Measurements from ENCODE around the gene RALGAPA2. TPM values are rescaled to one million over a fixed set of nuclear protein-coding genes. Genes with fewer than 3 reads are reported as not detected.

RALGAPA2 gene
- total RNA-seq, 2 experiments from 2014 or later: 14.3 to 17.2 TPM

DNA sequence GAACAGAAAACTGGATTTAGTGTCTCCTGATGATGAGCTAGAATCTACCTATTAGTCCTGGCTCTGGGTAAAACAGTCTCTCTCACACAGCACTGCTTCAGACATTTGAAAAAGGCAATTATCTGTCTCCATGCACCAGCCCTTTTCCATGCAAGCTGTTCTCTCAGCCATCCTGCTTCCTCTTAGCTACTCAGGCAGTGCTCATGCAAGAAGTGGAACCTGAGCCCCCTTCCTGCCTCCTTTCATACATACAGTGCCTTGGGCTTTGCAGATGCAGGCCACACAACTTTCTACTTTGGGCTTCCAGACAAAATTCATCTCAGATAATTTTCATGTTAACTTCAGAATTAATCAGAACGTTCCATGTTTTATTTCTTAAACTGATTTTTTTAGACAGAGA lies 151.3 kb downstream of the RALGAPA2 start:
- no peak for ATAC-seq
- intact Hi-C loops (cut with micrococcal nuclease): no loop called here
- Mint-ChIP-seq H3K9me3 (peaks cover 2% of the 10 kb centered on the region), H3K27ac (no peak overlapping the region), H3K4me3 (no peak overlapping the region), H3K27me3 (no peaks in the 10 kb centered on the region), H3K36me3 (ENCODE audit: low read depth) (peaks cover 20% of the 10 kb centered on the region), H3K4me1 (ENCODE audit: low read depth) (no peaks in the 10 kb centered on the region)
- ChIA-PET POLR2A (interaction anchor here (2.0 kb wide), 1 partner anchor 11 kb away, joined by 6 read pairs; no protein-coding TSS in a partner anchor), CTCF (interaction anchor here (1.2 to 2.6 kb wide), 5 partner anchors 10 to 299 kb away, joined by 3 to 11 read pairs (median 4); no protein-coding TSS in a partner anchor)
- TF ChIP-seq, protein P1, sequence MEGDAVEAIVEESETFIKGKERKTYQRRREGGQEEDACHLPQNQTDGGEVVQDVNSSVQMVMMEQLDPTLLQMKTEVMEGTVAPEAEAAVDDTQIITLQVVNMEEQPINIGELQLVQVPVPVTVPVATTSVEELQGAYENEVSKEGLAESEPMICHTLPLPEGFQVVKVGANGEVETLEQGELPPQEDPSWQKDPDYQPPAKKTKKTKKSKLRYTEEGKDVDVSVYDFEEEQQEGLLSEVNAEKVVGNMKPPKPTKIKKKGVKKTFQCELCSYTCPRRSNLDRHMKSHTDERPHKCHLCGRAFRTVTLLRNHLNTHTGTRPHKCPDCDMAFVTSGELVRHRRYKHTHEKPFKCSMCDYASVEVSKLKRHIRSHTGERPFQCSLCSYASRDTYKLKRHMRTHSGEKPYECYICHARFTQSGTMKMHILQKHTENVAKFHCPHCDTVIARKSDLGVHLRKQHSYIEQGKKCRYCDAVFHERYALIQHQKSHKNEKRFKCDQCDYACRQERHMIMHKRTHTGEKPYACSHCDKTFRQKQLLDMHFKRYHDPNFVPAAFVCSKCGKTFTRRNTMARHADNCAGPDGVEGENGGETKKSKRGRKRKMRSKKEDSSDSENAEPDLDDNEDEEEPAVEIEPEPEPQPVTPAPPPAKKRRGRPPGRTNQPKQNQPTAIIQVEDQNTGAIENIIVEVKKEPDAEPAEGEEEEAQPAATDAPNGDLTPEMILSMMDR (IDR thresholded peaks at IDR 0.05): no peak
- no peak for DNase-seq

DNA sequence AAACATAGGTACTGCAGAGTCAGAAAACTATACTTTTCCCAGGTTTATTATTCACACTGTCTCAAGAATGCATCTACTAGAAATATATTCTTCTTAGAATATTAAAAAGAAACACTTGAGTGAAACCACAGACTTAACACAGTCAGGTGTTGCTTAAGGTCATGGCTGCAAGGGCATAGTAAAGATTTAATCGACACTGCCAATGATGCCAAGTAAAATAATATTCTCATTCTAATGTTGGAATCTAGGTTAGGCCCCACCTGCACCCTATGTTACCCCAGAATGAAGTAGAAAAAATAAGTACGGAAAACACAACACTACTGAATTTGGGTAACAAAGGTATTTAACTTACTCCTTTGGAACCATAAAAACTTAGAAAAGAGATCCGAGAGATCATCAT lies 155.0 kb downstream of the RALGAPA2 start:
- H3K27ac Mint-ChIP-seq: no peak overlapping the region
- DNase-seq: no peak
- intact Hi-C loops (cut with micrococcal nuclease): no loop called here
- H3K9me3 Mint-ChIP-seq: peaks cover 4% of the 10 kb centered on the region
- ChIA-PET POLR2A (no interaction called here), CTCF (no interaction called here)
- peaks cover 24% of the 10 kb centered on the region for H3K36me3 Mint-ChIP-seq (ENCODE audit: low read depth)
- H3K4me3 Mint-ChIP-seq: no peak overlapping the region
- TF ChIP-seq, protein P1 (IDR thresholded peaks at IDR 0.05): no peak
- no peaks in the 10 kb centered on the region for H3K4me1 Mint-ChIP-seq (ENCODE audit: low read depth)
- no peaks in the 10 kb centered on the region for H3K27me3 Mint-ChIP-seq
- no peak for ATAC-seq

DNA sequence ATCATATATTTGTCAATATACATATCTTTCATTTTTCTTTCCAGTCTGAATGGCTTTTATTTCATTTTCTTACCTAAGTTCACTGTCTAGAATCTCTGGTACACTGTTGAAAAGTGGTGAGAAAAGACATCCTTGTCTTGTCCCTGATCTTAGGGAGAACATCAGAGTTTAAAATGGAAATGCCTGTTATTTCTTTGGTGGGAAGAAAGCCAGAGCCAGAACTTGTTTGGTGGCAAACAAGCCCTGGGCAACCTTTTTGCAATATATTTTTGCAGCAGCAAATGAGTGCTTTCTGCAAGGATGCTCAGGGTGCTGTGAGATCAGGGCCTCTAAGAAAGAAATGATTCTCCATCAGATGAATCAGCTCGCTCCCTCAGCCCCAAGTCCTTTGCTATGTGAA lies 156.6 kb downstream of the RALGAPA2 start:
- CTCF ChIA-PET: no interaction called here
- POLR2A ChIA-PET: no interaction called here
- Mint-ChIP-seq H3K4me1 (ENCODE audit: low read depth) (no peaks in the 10 kb centered on the region), H3K4me3 (no peak overlapping the region), H3K9me3 (peaks cover 4% of the 10 kb centered on the region), H3K27me3 (no peaks in the 10 kb centered on the region), H3K36me3 (ENCODE audit: low read depth) (peaks cover 24% of the 10 kb centered on the region), H3K27ac (no peak overlapping the region)
- no peak for ATAC-seq
- intact Hi-C loops (cut with micrococcal nuclease): no loop called here
- DNase-seq: no peak
- TF ChIP-seq, protein P1 (IDR thresholded peaks at IDR 0.05): no peak

DNA sequence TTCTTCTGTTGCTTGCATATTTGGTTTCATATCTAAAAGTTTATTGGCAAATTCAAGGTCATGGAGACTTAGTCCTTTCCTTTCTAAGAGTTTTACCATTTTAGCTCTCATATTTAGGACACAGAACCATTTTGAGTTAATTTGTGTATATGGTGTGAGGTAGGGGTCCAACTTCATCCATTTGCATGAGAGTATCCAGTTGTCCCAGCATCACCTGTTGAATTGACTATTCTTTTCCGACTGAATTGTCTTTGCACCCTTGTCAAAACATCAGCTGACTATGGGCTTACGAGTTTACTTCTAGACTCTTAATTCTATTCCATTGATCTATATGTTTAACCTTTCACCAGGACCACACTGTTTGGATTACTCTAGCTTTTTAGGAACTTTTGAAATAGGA lies 157.5 kb downstream of the RALGAPA2 start:
- TF ChIP-seq, protein P1 (IDR thresholded peaks at IDR 0.05): no peak
- Mint-ChIP-seq H3K27me3 (no peaks in the 10 kb centered on the region), H3K4me1 (ENCODE audit: low read depth) (peaks cover 4% of the 10 kb centered on the region), H3K27ac (no peak overlapping the region), H3K4me3 (no peak overlapping the region), H3K36me3 (ENCODE audit: low read depth) (peaks cover 21% of the 10 kb centered on the region), H3K9me3 (peaks cover 4% of the 10 kb centered on the region)
- ChIA-PET CTCF (no interaction called here), POLR2A (no interaction called here)
- ATAC-seq: no peak
- no peak for DNase-seq
- intact Hi-C loops (cut with micrococcal nuclease): no loop called here

DNA sequence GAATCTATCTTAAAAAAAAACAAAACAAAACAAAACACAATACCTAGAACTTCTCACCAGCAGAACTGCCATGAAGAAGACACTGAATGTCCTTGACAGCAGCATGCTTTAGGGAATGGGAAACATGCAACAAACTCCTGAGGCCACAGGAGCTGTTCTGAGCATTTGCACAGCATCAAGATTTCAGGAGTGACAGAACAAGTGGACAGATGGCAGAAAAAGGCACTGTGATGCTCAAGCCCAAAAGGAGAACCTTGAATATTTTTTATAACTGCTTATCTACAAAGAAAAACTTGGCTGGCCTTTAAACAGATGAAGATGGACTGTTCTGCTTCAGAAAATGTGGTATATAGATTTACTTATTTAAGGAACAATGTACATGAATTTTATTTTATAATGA lies 158.9 kb downstream of the RALGAPA2 start:
- Mint-ChIP-seq H3K4me1 (ENCODE audit: low read depth) (peaks cover 13% of the 10 kb centered on the region), H3K9me3 (peaks cover 4% of the 10 kb centered on the region), H3K36me3 (ENCODE audit: low read depth) (peaks cover 19% of the 10 kb centered on the region), H3K27ac (no peak overlapping the region), H3K27me3 (no peaks in the 10 kb centered on the region), H3K4me3 (no peak overlapping the region)
- intact Hi-C loops (cut with micrococcal nuclease): no loop called here
- ChIA-PET POLR2A (no interaction called here), CTCF (no interaction called here)
- TF ChIP-seq, protein P1 (IDR thresholded peaks at IDR 0.05): no peak
- DNase-seq: no peak
- ATAC-seq: no peak
